ENCODE results near the gene U2AF1. TPM values are rescaled to one million over a fixed set of nuclear protein-coding genes. Genes with fewer than 3 reads are reported as not detected.

The U2AF1 gene
- total RNA-seq: 10.6 and 13.5 TPM in 2 replicates

GRCh38 chr21:43106965-43107793 lies at the start of gene U2AF1:
U2AF1 (minus strand) TSS chr21:43107570; CDS start chr21:43107494, 76 bp downstream.

GRCh38 chr21:43075170-43076022 lies 32.0 kb downstream of the U2AF1 start, which contains the start of gene CBS:
CBS (minus strand) TSS chr21:43075835; CDS start chr21:43072193, 3,642 bp downstream.

Other genes with a start within 250 kb of the U2AF1 start
- gene WDR4, start 228.0 kb downstream of the U2AF1 start, total RNA-seq: 1.5 and 3.0 TPM in 2 replicates
- 44.3 and 48.9 TPM in 2 replicates for gene NDUFV3, start 214.3 kb downstream of the U2AF1 start, total RNA-seq
- gene ERVH48-1, start 181.9 kb downstream of the U2AF1 start, total RNA-seq: not detected in 2 replicates
- gene PKNOX1, start 133.0 kb downstream of the U2AF1 start, total RNA-seq: 7.4 and 9.7 TPM in 2 replicates
- 80.2 and 93.3 TPM in 2 replicates for gene CBS, start 31.7 kb downstream of the U2AF1 start, total RNA-seq
- not detected in 2 replicates for gene CRYAA, start 61.4 kb upstream of the U2AF1 start, total RNA-seq

All from pericardium fibroblast (primary cell).